ENCODE measurements around the gene UTP11.

DNA sequence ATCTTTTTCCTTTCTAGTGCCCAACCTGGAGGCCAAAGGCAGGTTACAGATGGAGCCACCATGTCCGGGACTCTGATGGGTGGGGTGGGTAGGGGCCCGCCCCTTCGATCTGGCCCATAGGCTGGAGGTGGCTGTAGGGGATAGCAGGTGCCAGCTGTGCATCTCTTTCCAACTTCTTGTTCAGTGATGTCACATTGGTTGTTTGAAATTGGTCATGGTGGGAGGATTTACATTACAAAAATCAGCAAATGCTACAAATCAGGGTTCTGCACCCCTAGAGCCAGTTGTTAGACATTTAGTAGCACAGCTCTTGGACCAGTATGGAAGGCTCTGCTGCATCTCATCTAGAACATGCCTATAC, 56.4 kb downstream of the UTP11 start:
- TF ChIP-seq, protein P1, sequence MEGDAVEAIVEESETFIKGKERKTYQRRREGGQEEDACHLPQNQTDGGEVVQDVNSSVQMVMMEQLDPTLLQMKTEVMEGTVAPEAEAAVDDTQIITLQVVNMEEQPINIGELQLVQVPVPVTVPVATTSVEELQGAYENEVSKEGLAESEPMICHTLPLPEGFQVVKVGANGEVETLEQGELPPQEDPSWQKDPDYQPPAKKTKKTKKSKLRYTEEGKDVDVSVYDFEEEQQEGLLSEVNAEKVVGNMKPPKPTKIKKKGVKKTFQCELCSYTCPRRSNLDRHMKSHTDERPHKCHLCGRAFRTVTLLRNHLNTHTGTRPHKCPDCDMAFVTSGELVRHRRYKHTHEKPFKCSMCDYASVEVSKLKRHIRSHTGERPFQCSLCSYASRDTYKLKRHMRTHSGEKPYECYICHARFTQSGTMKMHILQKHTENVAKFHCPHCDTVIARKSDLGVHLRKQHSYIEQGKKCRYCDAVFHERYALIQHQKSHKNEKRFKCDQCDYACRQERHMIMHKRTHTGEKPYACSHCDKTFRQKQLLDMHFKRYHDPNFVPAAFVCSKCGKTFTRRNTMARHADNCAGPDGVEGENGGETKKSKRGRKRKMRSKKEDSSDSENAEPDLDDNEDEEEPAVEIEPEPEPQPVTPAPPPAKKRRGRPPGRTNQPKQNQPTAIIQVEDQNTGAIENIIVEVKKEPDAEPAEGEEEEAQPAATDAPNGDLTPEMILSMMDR (IDR thresholded peaks at IDR 0.05; ENCODE audit: poor library complexity, severe bottlenecking) = no peak
- no peak for TF ChIP-seq SMC3 (conservative IDR thresholded peaks at IDR 0.05; ENCODE audit: poor library complexity)
- no peak for TF ChIP-seq REST (IDR thresholded peaks at IDR 0.05; ENCODE audit: borderline replicate concordance)
- TF ChIP-seq EZH2 (IDR thresholded peaks at IDR 0.05; ENCODE audit: borderline replicate concordance, insufficient read depth, low read length, poor library complexity, severe bottlenecking) = no peak
- no peak for TF ChIP-seq EP300 (conservative IDR thresholded peaks at IDR 0.05; ENCODE audit: poor library complexity, severe bottlenecking)
- TF ChIP-seq POLR2AphosphoS5 (IDR thresholded peaks at IDR 0.05) = no peak
- TF ChIP-seq TAF1 (IDR thresholded peaks at IDR 0.05; ENCODE audit: low read depth) = no peak
